ENCODE data around the gene PRIMA1.

The PRIMA1 gene

GRCh38 chr14:93752980-93753561 lies 35.2 kb downstream of the PRIMA1 start:
- FAIRE-seq, result no peak

GRCh38 chr14:93751946-93752655 lies 36.2 kb downstream of the PRIMA1 start:
- no peak for FAIRE-seq

- FAIRE-seq, result no peak
These were observed 39.2 kb downstream of the PRIMA1 start for GRCh38 chr14:93749076-93749420.

GRCh38 chr14:93748208-93749075 lies 39.8 kb downstream of the PRIMA1 start:
- FAIRE-seq, result no peak

- no peak for FAIRE-seq
These were observed 40.7 kb downstream of the PRIMA1 start for GRCh38 chr14:93747560-93747959.

- FAIRE-seq, result no peak
These were observed 41.2 kb downstream of the PRIMA1 start for GRCh38 chr14:93747102-93747501.

GRCh38 chr14:93745603-93746273 lies 42.5 kb downstream of the PRIMA1 start:
- no peak for FAIRE-seq

GRCh38 chr14:93744876-93745275 lies 43.4 kb downstream of the PRIMA1 start:
- FAIRE-seq, result no peak

- FAIRE-seq, result no peak
These were observed 44.1 kb downstream of the PRIMA1 start for GRCh38 chr14:93744176-93744575.

- no peak for FAIRE-seq
These were observed 44.8 kb downstream of the PRIMA1 start for GRCh38 chr14:93743270-93744060.

- no peak for FAIRE-seq
These were observed 45.5 kb downstream of the PRIMA1 start for GRCh38 chr14:93742761-93743160.

- FAIRE-seq, result no peak
These were observed 46.6 kb downstream of the PRIMA1 start for GRCh38 chr14:93741556-93742230.

GRCh38 chr14:93737634-93738033 lies 50.7 kb downstream of the PRIMA1 start:
- FAIRE-seq, result no peak

- no peak for FAIRE-seq
These were observed 51.8 kb downstream of the PRIMA1 start for GRCh38 chr14:93736378-93737014.

GRCh38 chr14:93735206-93735605 lies 53.1 kb downstream of the PRIMA1 start:
- no peak for FAIRE-seq

- FAIRE-seq, result no peak
These were observed 54.0 kb downstream of the PRIMA1 start for GRCh38 chr14:93734086-93734822.

- FAIRE-seq, result no peak
These were observed 54.7 kb downstream of the PRIMA1 start for GRCh38 chr14:93733631-93734030.

GRCh38 chr14:93733231-93733630 lies 55.1 kb downstream of the PRIMA1 start:
- no peak for FAIRE-seq

- no peak for FAIRE-seq
These were observed 55.8 kb downstream of the PRIMA1 start for GRCh38 chr14:93732524-93732923.

- no peak for FAIRE-seq
These were observed 56.5 kb downstream of the PRIMA1 start for GRCh38 chr14:93731753-93732152.

- FAIRE-seq, result no peak
These were observed 58.3 kb downstream of the PRIMA1 start for GRCh38 chr14:93729993-93730392.
